Measurements from ENCODE around the gene CHST8. TPM values are rescaled to one million over a fixed set of nuclear protein-coding genes. Genes with fewer than 3 reads are reported as not detected.

The CHST8 gene
- total and polyA plus RNA-seq, 4 donors: 0.09 to 0.67 (median 0.24) TPM

DNA sequence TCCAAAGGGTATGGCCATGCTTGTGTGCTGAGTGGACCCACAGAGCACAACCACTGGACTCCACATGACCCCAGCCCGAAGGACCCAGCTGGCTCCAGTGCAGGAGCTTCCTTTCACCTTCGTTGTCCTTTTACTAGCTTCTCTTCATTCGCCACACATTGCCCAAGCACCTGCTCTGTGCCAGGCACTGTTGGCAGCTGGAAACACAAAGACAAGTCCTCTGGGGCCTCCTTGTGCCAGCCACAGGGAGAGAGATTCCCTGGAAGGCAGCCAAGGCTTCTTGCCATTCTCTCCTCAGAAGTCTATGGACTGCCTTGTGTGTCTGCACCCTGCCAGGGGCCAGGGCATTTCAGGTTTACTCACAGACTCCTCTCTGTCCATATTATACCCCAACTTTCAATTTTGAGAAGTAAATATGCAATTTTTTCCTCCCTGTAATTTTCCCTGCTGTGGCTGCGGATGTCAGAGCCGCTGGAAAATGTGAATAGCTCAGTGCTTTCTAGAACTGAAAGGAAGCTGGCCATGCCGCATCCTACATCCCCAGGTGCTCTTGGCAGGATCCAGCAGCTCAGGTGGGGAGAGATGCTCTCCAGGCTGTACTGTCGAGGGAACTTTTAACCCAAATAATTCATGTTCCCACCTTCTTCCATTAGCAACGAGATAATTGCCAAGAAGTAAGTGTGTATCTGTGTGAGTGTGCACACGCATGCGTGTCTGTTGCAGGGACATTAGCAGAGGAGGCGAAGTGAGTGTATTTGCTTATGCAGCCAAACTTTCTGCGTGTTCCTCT, 57.2 kb downstream of the CHST8 start:
- no peak for ATAC-seq (ENCODE audit: insufficient read depth, low FRiP score)
- Histone ChIP-seq H3K4me3 (no peak overlapping the region), H3K27me3 (ENCODE audit: control insufficient read depth in 3 of 3, insufficient read depth in 3 of 3, low read length in 2 of 3) (peaks cover 0 to 4% (median 2%) of the 10 kb centered on the region in 3 donors)

GRCh38 chr19:33679696-33680095, 57.9 kb downstream of the CHST8 start:
- DNase-seq (no peak), ATAC-seq (ENCODE audit: insufficient read depth, low FRiP score) (no peak)
- H3K27me3 ChIP-seq (ENCODE audit: control insufficient read depth in 3 of 3, insufficient read depth in 3 of 3, low read length in 2 of 3): peaks cover 0 to 4% (median 2%) of the 10 kb centered on the region in 3 donors
- no peaks in the 10 kb centered on the region for H3K4me1 ChIP-seq (ENCODE audit: control insufficient read depth in 5 of 5, insufficient read depth in 5 of 5, low read length in 5 of 5)
- H3K36me3 ChIP-seq (ENCODE audit: control insufficient read depth in 4 of 4, insufficient read depth in 4 of 4, low read length in 4 of 4): no peaks in the 10 kb centered on the region
- no peak for TF ChIP-seq CTCF (IDR thresholded peaks at IDR 0.05; ENCODE audit: control extremely low read depth, extremely low read depth)
- no peak overlapping the region for H3K9ac ChIP-seq (ENCODE audit: insufficient read depth in 1 of 2, low read length in 2 of 2)
- no peak overlapping the region for H3K27ac ChIP-seq (ENCODE audit: low read depth in 1 of 2, low read length in 1 of 2)
- no peak overlapping the region for H3K4me3 ChIP-seq
- 81 to 90% methylated on average over 5 of the region's 5 CpGs for WGBS, 2 donors
- peaks cover 0 to 2% (median 0%) of the 10 kb centered on the region in 4 donors for H3K9me3 ChIP-seq (ENCODE audit: control insufficient read depth in 4 of 4, insufficient read depth in 3 of 4, low read length in 3 of 4)

More for the DNA sequence above, 57.2 kb downstream of the CHST8 start:
- no peaks in the 10 kb centered on the region for H3K4me1 ChIP-seq (ENCODE audit: control insufficient read depth in 5 of 5, insufficient read depth in 5 of 5, low read length in 5 of 5)
- H3K36me3 ChIP-seq (ENCODE audit: control insufficient read depth in 4 of 4, insufficient read depth in 4 of 4, low read length in 4 of 4): no peaks in the 10 kb centered on the region
- peaks cover 0 to 2% (median 0%) of the 10 kb centered on the region in 4 donors for H3K9me3 ChIP-seq (ENCODE audit: control insufficient read depth in 4 of 4, insufficient read depth in 3 of 4, low read length in 3 of 4)
- no peak for DNase-seq
- WGBS, 2 donors: 81 to 87% methylated on average over 12 of the region's 12 CpGs
- H3K27ac ChIP-seq (ENCODE audit: low read depth in 1 of 2, low read length in 1 of 2): no peak overlapping the region
- TF ChIP-seq CTCF (IDR thresholded peaks at IDR 0.05; ENCODE audit: control extremely low read depth, extremely low read depth): no peak
- H3K9ac ChIP-seq (ENCODE audit: insufficient read depth in 1 of 2, low read length in 2 of 2): no peak overlapping the region

DNA sequence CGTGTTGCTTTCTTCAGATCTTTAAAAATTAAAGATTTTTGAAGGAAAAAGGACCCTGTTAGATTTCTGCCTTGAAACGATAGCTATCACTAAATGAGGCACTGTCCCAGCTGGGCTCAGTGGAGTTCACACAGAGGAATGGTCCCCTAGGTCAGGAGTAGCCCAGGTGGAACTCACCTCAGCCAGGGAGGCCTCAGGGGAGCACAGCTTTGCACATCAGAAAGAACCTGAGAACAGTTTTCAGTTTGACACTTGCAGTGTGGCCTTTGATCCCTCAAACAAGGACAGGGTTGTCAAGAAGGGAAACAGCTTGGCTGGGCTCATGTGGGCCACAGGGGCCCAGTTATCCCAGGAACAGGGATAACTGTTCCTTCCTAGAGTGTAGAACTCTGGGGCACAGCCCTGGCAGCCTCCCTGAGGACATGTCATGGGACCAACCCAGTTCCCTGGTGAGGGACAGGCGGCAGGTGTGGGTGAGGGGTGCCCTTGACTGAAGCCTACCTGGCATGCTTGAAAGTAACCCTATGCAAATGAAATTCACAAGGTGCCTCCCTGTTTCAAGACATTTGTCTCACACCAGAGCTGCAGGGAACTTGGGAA, 59.4 kb downstream of the CHST8 start:
- Histone ChIP-seq H3K27me3 (ENCODE audit: control insufficient read depth in 3 of 3, insufficient read depth in 3 of 3, low read length in 2 of 3) (peaks cover 0 to 9% (median 5%) of the 10 kb centered on the region in 3 donors), H3K27ac (ENCODE audit: low read depth in 1 of 2, low read length in 1 of 2) (no peak overlapping the region), H3K9me3 (ENCODE audit: control insufficient read depth in 4 of 4, insufficient read depth in 3 of 4, low read length in 3 of 4) (peaks cover 0 to 2% (median 0%) of the 10 kb centered on the region in 4 donors), H3K9ac (ENCODE audit: insufficient read depth in 1 of 2, low read length in 2 of 2) (no peak overlapping the region), H3K4me3 (no peak overlapping the region), H3K4me1 (ENCODE audit: control insufficient read depth in 5 of 5, insufficient read depth in 5 of 5, low read length in 5 of 5) (no peaks in the 10 kb centered on the region), H3K36me3 (ENCODE audit: control insufficient read depth in 4 of 4, insufficient read depth in 4 of 4, low read length in 4 of 4) (no peaks in the 10 kb centered on the region)
- WGBS, 2 donors: 64 to 67% methylated on average over 3 of the region's 3 CpGs
- no peak for TF ChIP-seq CTCF (IDR thresholded peaks at IDR 0.05; ENCODE audit: control extremely low read depth, extremely low read depth)
- no peak for ATAC-seq (ENCODE audit: insufficient read depth, low FRiP score)
- no peak for DNase-seq

Measured in lung (tissue), 12 donors.